ENCODE results near the gene TDP1.

The TDP1 gene

GRCh38 chr14:90045616-90046015 is 89.9 kb downstream of the TDP1 start:
- no peak for TF ChIP-seq OSR1 (CRISPR knock-in tag; IDR thresholded peaks at IDR 0.05)
- no peak for TF ChIP-seq ARNTL (CRISPR knock-in tag; IDR thresholded peaks at IDR 0.05; ENCODE audit: borderline replicate concordance, low read depth)
- no peak for TF ChIP-seq ZNF8 (CRISPR knock-in tag; IDR thresholded peaks at IDR 0.05)
- TF ChIP-seq, protein P1, sequence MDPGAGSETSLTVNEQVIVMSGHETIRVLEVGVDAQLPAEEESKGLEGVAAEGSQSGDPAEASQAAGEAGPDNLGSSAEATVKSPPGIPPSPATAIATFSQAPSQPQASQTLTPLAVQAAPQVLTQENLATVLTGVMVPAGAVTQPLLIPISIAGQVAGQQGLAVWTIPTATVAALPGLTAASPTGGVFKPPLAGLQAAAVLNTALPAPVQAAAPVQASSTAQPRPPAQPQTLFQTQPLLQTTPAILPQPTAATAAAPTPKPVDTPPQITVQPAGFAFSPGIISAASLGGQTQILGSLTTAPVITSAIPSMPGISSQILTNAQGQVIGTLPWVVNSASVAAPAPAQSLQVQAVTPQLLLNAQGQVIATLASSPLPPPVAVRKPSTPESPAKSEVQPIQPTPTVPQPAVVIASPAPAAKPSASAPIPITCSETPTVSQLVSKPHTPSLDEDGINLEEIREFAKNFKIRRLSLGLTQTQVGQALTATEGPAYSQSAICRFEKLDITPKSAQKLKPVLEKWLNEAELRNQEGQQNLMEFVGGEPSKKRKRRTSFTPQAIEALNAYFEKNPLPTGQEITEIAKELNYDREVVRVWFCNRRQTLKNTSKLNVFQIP (CRISPR knock-in tag; IDR thresholded peaks at IDR 0.05; ENCODE audit: borderline replicate concordance, low read depth), result no peak
- TF ChIP-seq ESRRG (CRISPR knock-in tag; IDR thresholded peaks at IDR 0.05), result no peak
- no peak for ATAC-seq

DNA sequence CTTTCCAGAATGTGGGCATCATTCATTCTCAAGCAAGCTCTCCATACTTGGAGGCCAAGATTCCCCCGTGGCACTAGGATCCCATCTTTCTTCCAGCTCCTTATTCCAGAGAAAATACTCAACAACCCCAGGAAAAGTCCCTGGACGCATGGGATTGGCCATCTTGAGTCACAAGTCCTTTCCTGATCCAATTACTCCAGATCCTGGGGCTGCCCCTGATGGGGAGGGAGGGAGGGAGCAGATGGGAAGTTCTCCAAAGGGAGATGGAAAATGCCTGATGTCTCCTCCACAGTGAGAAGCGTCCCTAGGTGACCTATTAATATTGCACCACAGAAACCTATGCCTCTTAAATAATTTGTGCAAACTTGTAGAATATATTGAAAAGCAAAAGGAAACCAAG is 93.7 kb downstream of the TDP1 start:
- TF ChIP-seq GLIS3 (CRISPR knock-in tag; IDR thresholded peaks at IDR 0.05) (no peak), ISL1 (CRISPR knock-in tag; IDR thresholded peaks at IDR 0.05) (no peak), ZC3H10 (CRISPR knock-in tag; IDR thresholded peaks at IDR 0.05) (no peak)
- TF ChIP-seq, protein P2, sequence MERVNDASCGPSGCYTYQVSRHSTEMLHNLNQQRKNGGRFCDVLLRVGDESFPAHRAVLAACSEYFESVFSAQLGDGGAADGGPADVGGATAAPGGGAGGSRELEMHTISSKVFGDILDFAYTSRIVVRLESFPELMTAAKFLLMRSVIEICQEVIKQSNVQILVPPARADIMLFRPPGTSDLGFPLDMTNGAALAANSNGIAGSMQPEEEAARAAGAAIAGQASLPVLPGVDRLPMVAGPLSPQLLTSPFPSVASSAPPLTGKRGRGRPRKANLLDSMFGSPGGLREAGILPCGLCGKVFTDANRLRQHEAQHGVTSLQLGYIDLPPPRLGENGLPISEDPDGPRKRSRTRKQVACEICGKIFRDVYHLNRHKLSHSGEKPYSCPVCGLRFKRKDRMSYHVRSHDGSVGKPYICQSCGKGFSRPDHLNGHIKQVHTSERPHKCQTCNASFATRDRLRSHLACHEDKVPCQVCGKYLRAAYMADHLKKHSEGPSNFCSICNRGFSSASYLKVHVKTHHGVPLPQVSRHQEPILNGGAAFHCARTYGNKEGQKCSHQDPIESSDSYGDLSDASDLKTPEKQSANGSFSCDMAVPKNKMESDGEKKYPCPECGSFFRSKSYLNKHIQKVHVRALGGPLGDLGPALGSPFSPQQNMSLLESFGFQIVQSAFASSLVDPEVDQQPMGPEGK (CRISPR knock-in tag; IDR thresholded peaks at IDR 0.05; ENCODE audit: borderline replicate concordance), result no peak
- ATAC-seq, result no peak

- TF ChIP-seq SNAI2 (CRISPR knock-in tag; IDR thresholded peaks at IDR 0.05), result no peak
- no peak for TF ChIP-seq RARB (CRISPR knock-in tag; IDR thresholded peaks at IDR 0.05)
- TF ChIP-seq PPARA (CRISPR knock-in tag; IDR thresholded peaks at IDR 0.05; ENCODE audit: borderline replicate concordance), result no peak
- TF ChIP-seq ISL1 (CRISPR knock-in tag; IDR thresholded peaks at IDR 0.05), result no peak
- TF ChIP-seq ZC3H10 (CRISPR knock-in tag; IDR thresholded peaks at IDR 0.05), result no peak
- no peak for TF ChIP-seq ZNF8 (CRISPR knock-in tag; IDR thresholded peaks at IDR 0.05)
- TF ChIP-seq ARNTL (CRISPR knock-in tag; IDR thresholded peaks at IDR 0.05; ENCODE audit: borderline replicate concordance, low read depth), result no peak
- TF ChIP-seq TCF4 (CRISPR knock-in tag; IDR thresholded peaks at IDR 0.05; ENCODE audit: borderline replicate concordance), result no peak
- no peak for TF ChIP-seq ZFP3 (CRISPR knock-in tag; IDR thresholded peaks at IDR 0.05)
- no peak for TF ChIP-seq ZNF70 (CRISPR knock-in tag; IDR thresholded peaks at IDR 0.05)
- no peak for TF ChIP-seq ZFP30 (CRISPR knock-in tag; IDR thresholded peaks at IDR 0.05)
- TF ChIP-seq CSRNP3 (CRISPR knock-in tag; IDR thresholded peaks at IDR 0.05), result no peak
- TF ChIP-seq ESRRG (CRISPR knock-in tag; IDR thresholded peaks at IDR 0.05), result no peak
- TF ChIP-seq, protein P2 (CRISPR knock-in tag; IDR thresholded peaks at IDR 0.05; ENCODE audit: borderline replicate concordance), result no peak
- TF ChIP-seq OSR1 (CRISPR knock-in tag; IDR thresholded peaks at IDR 0.05), result no peak
- no peak for TF ChIP-seq TOX (CRISPR knock-in tag; IDR thresholded peaks at IDR 0.05; ENCODE audit: borderline replicate concordance)
- no peak for TF ChIP-seq GLIS3 (CRISPR knock-in tag; IDR thresholded peaks at IDR 0.05)
- no peak for TF ChIP-seq ZNF565 (CRISPR knock-in tag; conservative IDR thresholded peaks at IDR 0.05; ENCODE audit: low read depth)
- ATAC-seq, result no peak
Observed at GRCh38 chr14:90050271-90050670, 94.5 kb downstream of the TDP1 start.

DNA sequence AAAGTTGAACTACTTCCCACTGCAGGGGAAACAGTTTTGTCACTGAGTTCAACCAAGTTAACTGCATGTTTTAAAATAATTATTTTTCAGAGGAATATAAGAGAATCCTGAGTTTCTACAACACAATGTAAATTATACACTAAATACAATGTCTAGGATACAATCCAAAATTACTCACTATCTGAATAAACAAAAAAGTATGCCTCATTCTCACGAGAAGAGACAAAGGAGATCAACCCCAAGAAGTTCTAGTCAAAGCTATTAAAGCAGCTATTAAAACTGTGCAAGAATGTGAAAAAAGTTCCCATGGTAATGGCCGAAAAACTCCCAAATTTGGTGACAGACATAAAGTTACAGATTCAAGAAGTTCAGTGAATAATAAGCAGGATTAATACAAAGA is 97.3 kb downstream of the TDP1 start:
- no peak for ATAC-seq
- TF ChIP-seq RARB (CRISPR knock-in tag; IDR thresholded peaks at IDR 0.05) (no peak), ARNTL (CRISPR knock-in tag; IDR thresholded peaks at IDR 0.05; ENCODE audit: borderline replicate concordance, low read depth) (no peak), ZNF565 (CRISPR knock-in tag; conservative IDR thresholded peaks at IDR 0.05; ENCODE audit: low read depth) (no peak), TSHZ2 (CRISPR knock-in tag; IDR thresholded peaks at IDR 0.05) (no peak), OSR1 (CRISPR knock-in tag; IDR thresholded peaks at IDR 0.05) (no peak), ZNF8 (CRISPR knock-in tag; IDR thresholded peaks at IDR 0.05) (no peak), ZFP3 (CRISPR knock-in tag; IDR thresholded peaks at IDR 0.05) (no peak), ZNF70 (CRISPR knock-in tag; IDR thresholded peaks at IDR 0.05) (no peak), ISL1 (CRISPR knock-in tag; IDR thresholded peaks at IDR 0.05) (no peak), GLIS3 (CRISPR knock-in tag; IDR thresholded peaks at IDR 0.05) (no peak), ESRRG (CRISPR knock-in tag; IDR thresholded peaks at IDR 0.05) (no peak), CSDC2 (CRISPR knock-in tag; IDR thresholded peaks at IDR 0.05) (no peak), CSRNP3 (CRISPR knock-in tag; IDR thresholded peaks at IDR 0.05) (no peak)
- TF ChIP-seq, protein P1 (CRISPR knock-in tag; IDR thresholded peaks at IDR 0.05; ENCODE audit: borderline replicate concordance, low read depth), result no peak
